Measurements from ENCODE around the gene FAM131B. TPM values are rescaled to one million over a fixed set of nuclear protein-coding genes. Genes with fewer than 3 reads are reported as not detected.

The FAM131B gene
- polyA plus RNA-seq (2013, experiment 1 of 4): 30.8 TPM
- polyA plus RNA-seq (2013, experiment 2 of 4): 39.3 TPM
- polyA plus RNA-seq (2013, experiment 3 of 4): 26.0 TPM
- 31.6 TPM for polyA plus RNA-seq (2013, experiment 4 of 4)

GRCh38 chr7:143362131-143363015, at the start of gene FAM131B:
Gene FAM131B (minus strand): TSS chr7:143362713. CDS start chr7:143362603, 110 bp downstream.
- WGBS, 2 experiments: 0 to 1% methylated on average over 112 of the region's 112 CpGs
- Histone ChIP-seq H3K27me3 (ENCODE audit: control insufficient read depth, insufficient read depth, low read length, poor library complexity, severe bottlenecking) (peaks cover 13% of the 10 kb centered on the region), H3K4me1 (ENCODE audit: control insufficient read depth, insufficient read depth, low read length) (peaks cover 11% of the 10 kb centered on the region), H3K4me3 (ENCODE audit: insufficient read depth, low read depth, low read length) (peak within 1 kb of the TSS; percentile 74), H3K36me3 (ENCODE audit: control insufficient read depth, insufficient read depth, low read length) (no peaks in the 10 kb centered on the region), H3K27ac (ENCODE audit: insufficient read depth, low read depth, low read length, poor library complexity, severe bottlenecking) (peak within 1 kb of the TSS; percentile 21), H3K9me3 (ENCODE audit: control insufficient read depth, low read length) (no peaks in the 10 kb centered on the region)

DNA sequence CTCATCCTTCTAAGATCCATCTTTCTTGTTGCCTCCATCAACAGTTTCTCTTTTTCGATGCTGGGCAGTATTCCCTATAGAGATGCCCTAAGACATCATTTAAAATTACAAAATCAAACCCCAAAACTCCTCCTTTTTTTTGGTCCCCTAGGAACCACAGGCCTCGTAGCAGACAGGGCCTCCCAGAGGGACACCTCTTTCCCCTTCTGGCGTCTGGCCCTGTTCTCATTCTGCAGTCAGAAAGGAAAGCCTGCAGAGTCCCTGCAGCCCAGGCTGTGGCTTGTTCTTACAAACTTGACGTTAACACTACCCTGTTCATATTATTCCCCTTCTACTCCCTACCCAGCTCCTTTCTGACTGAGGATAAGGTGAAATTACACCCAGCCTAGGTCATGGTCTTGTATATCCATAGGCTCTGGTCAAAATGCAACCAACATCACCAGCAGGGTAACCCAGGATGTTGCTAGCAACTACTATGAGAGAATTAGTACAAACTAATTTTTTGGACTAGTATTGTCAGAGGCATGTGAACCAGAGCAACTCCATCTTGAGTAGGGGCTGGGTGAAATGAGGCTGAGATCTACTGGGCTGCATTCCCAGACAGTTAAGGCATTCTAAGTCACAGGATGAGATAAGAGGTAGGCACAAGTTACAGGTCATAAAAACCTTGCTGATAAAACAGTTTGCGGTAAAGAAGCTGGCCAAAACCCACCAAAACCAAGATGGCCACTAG, 49.6 kb upstream of the FAM131B start:
- H3K27ac ChIP-seq (ENCODE audit: insufficient read depth, low read depth, low read length, poor library complexity, severe bottlenecking): no peak overlapping the region
- H3K27me3 ChIP-seq (ENCODE audit: control insufficient read depth, insufficient read depth, low read length, poor library complexity, severe bottlenecking): peaks cover 20% of the 10 kb centered on the region
- H3K9me3 ChIP-seq (ENCODE audit: control insufficient read depth, low read length): no peaks in the 10 kb centered on the region
- 82 to 87% methylated on average over 5 of the region's 5 CpGs for WGBS, 2 experiments
- H3K4me3 ChIP-seq (ENCODE audit: insufficient read depth, low read depth, low read length): no peak overlapping the region
- peaks cover 20% of the 10 kb centered on the region for H3K4me1 ChIP-seq (ENCODE audit: control insufficient read depth, insufficient read depth, low read length)
- no peaks in the 10 kb centered on the region for H3K36me3 ChIP-seq (ENCODE audit: control insufficient read depth, insufficient read depth, low read length)

DNA sequence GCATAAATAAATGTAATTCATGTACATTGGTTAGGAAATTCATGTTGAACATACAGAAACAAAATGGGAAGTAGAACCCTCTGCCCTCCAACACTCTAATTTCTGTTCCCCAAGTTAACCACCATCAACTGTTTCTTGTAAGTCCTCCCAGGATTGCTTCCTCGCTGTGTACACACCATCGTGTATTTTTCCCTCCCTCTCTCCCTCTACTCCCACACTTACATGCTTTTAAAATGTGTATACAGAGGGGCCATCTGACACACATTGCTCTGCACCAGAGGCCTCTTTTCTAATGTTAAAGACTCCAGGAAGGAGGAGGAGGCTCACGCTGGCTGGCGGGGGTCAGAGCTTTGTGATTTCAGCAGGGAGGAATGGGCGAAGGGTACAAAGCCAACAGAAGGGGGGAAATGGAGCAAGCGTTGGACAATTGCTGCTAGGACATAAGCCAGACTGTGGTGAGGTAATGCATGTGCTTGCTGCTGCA, 48.0 kb upstream of the FAM131B start:
- H3K27me3 ChIP-seq (ENCODE audit: control insufficient read depth, insufficient read depth, low read length, poor library complexity, severe bottlenecking): peaks cover 22% of the 10 kb centered on the region
- H3K27ac ChIP-seq (ENCODE audit: insufficient read depth, low read depth, low read length, poor library complexity, severe bottlenecking): no peak overlapping the region
- WGBS, 2 experiments: 9 to 11% methylated on average over 6 of the region's 6 CpGs
- H3K9me3 ChIP-seq (ENCODE audit: control insufficient read depth, low read length): no peaks in the 10 kb centered on the region
- no peak overlapping the region for H3K4me3 ChIP-seq (ENCODE audit: insufficient read depth, low read depth, low read length)
- peaks cover 20% of the 10 kb centered on the region for H3K4me1 ChIP-seq (ENCODE audit: control insufficient read depth, insufficient read depth, low read length)
- H3K36me3 ChIP-seq (ENCODE audit: control insufficient read depth, insufficient read depth, low read length): no peaks in the 10 kb centered on the region

GRCh38 chr7:143408686-143409561, 46.4 kb upstream of the FAM131B start, which contains the start of gene EPHA1:
Gene EPHA1 (minus strand): TSS chr7:143408856. CDS start chr7:143408805, 51 bp downstream.
- Histone ChIP-seq H3K9me3 (ENCODE audit: control insufficient read depth, low read length) (no peaks in the 10 kb centered on the region), H3K4me3 (ENCODE audit: insufficient read depth, low read depth, low read length) (peak within 1 kb of the TSS; percentile 34), H3K27me3 (ENCODE audit: control insufficient read depth, insufficient read depth, low read length, poor library complexity, severe bottlenecking) (peaks cover 22% of the 10 kb centered on the region), H3K27ac (ENCODE audit: insufficient read depth, low read depth, low read length, poor library complexity, severe bottlenecking) (no peak within 1 kb of the TSS), H3K4me1 (ENCODE audit: control insufficient read depth, insufficient read depth, low read length) (peaks cover 20% of the 10 kb centered on the region), H3K36me3 (ENCODE audit: control insufficient read depth, insufficient read depth, low read length) (no peaks in the 10 kb centered on the region)
- 7% methylated on average over 39 of the region's 39 CpGs for WGBS, 2 experiments

DNA sequence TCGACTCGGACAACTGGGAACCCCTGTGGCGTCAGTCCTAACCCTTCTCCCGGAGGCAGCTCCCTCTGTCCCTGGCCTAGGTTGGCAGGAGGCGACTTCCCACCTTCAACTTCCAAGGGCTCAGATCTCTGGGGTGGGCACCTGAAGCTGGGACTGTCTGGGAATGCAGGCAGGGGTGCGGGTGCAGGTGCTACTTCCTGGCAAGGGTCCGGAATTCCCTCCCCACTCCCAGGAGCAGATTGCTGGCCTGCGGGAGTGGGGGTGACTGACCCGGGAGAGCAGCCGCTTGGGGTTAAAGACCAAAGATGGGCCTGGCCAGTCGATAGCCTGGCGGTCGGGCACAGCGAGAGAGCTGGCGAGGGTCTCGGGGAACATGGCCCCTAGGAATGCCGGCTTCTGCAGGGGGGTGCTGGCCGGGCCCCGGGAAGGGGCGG, 45.8 kb upstream of the FAM131B start:
- H3K9me3 ChIP-seq (ENCODE audit: control insufficient read depth, low read length): no peaks in the 10 kb centered on the region
- H3K36me3 ChIP-seq (ENCODE audit: control insufficient read depth, insufficient read depth, low read length): no peaks in the 10 kb centered on the region
- no peak overlapping the region for H3K4me3 ChIP-seq (ENCODE audit: insufficient read depth, low read depth, low read length)
- peaks cover 20% of the 10 kb centered on the region for H3K4me1 ChIP-seq (ENCODE audit: control insufficient read depth, insufficient read depth, low read length)
- WGBS, 2 experiments: 4 to 5% methylated on average over 20 of the region's 20 CpGs
- no peak overlapping the region for H3K27ac ChIP-seq (ENCODE audit: insufficient read depth, low read depth, low read length, poor library complexity, severe bottlenecking)
- peaks cover 22% of the 10 kb centered on the region for H3K27me3 ChIP-seq (ENCODE audit: control insufficient read depth, insufficient read depth, low read length, poor library complexity, severe bottlenecking)

GRCh38 chr7:143407287-143408251, 45.1 kb upstream of the FAM131B start:
- Histone ChIP-seq H3K27me3 (ENCODE audit: control insufficient read depth, insufficient read depth, low read length, poor library complexity, severe bottlenecking) (peaks cover 22% of the 10 kb centered on the region), H3K9me3 (ENCODE audit: control insufficient read depth, low read length) (no peaks in the 10 kb centered on the region), H3K36me3 (ENCODE audit: control insufficient read depth, insufficient read depth, low read length) (no peaks in the 10 kb centered on the region), H3K4me3 (ENCODE audit: insufficient read depth, low read depth, low read length) (no peak overlapping the region), H3K4me1 (ENCODE audit: control insufficient read depth, insufficient read depth, low read length) (peaks cover 20% of the 10 kb centered on the region), H3K27ac (ENCODE audit: insufficient read depth, low read depth, low read length, poor library complexity, severe bottlenecking) (no peak overlapping the region)
- 31 to 32% methylated on average over 13 of the region's 13 CpGs for WGBS, 2 experiments

DNA sequence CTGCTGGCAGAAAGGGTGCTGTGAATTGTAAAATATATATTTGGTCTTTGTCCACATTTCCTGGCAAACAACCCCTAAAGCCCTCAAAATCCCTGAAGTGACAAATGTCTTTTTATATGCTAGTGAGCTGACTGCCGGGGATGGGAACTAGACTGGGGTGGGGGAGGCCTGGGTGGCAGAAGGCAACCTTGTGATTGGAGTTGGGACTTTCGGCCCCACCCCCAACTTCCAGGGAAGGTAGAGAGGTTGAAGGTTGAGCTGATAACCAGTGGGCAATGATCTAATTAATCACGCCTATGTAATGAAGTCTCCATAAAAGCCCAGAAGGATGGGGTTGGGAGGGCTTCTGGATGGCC, 43.5 kb upstream of the FAM131B start:
- Histone ChIP-seq H3K36me3 (ENCODE audit: control insufficient read depth, insufficient read depth, low read length) (no peaks in the 10 kb centered on the region), H3K27me3 (ENCODE audit: control insufficient read depth, insufficient read depth, low read length, poor library complexity, severe bottlenecking) (peaks cover 22% of the 10 kb centered on the region), H3K9me3 (ENCODE audit: control insufficient read depth, low read length) (no peaks in the 10 kb centered on the region), H3K4me3 (ENCODE audit: insufficient read depth, low read depth, low read length) (no peak overlapping the region), H3K27ac (ENCODE audit: insufficient read depth, low read depth, low read length, poor library complexity, severe bottlenecking) (no peak overlapping the region), H3K4me1 (ENCODE audit: control insufficient read depth, insufficient read depth, low read length) (peaks cover 20% of the 10 kb centered on the region)
- WGBS, 2 experiments: 40 to 49% methylated on average over 3 of the region's 3 CpGs

GRCh38 chr7:143405173-143406001, 42.9 kb upstream of the FAM131B start:
- Histone ChIP-seq H3K27ac (ENCODE audit: insufficient read depth, low read depth, low read length, poor library complexity, severe bottlenecking) (no peak overlapping the region), H3K4me1 (ENCODE audit: control insufficient read depth, insufficient read depth, low read length) (peaks cover 17% of the 10 kb centered on the region), H3K27me3 (ENCODE audit: control insufficient read depth, insufficient read depth, low read length, poor library complexity, severe bottlenecking) (peaks cover 22% of the 10 kb centered on the region), H3K4me3 (ENCODE audit: insufficient read depth, low read depth, low read length) (no peak overlapping the region), H3K36me3 (ENCODE audit: control insufficient read depth, insufficient read depth, low read length) (no peaks in the 10 kb centered on the region), H3K9me3 (ENCODE audit: control insufficient read depth, low read length) (no peaks in the 10 kb centered on the region)
- 68 to 69% methylated on average over 9 of the region's 9 CpGs for WGBS, 2 experiments
